ENCODE results near the gene ABCG2.

Gene ABCG2

GRCh38 chr4:88158489-88159228, at the start of gene ABCG2:
Gene ABCG2, minus strand, starts transcription at chr4:88158639. Its CDS starts 18,644 bp downstream, at chr4:88139995.
- DNase-seq = no peak

GRCh38 chr4:88208156-88208555, 49.7 kb upstream of the ABCG2 start:
- no peak for DNase-seq

GRCh38 chr4:88207171-88207570, 48.7 kb upstream of the ABCG2 start:
- no peak for DNase-seq

DNA sequence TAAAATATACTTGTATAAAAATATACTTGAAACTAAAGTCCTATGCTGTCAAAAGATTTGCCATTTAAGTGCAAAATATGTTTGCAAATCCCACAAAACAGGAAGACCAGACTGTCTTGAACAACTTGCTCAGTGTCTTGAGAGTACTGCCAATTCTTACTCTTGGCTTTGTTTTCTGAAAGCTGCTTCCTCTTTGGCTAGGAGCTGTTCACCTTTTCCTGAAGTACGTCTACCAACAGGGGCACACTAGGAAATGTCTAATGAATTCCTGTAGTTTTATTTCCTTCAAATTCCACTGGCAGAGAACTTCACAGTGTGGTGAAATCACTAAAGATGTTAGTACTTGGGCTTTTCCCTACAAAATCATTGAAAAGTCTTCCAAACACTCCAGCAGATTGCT, 46.4 kb upstream of the ABCG2 start:
- no peak for DNase-seq

DNA sequence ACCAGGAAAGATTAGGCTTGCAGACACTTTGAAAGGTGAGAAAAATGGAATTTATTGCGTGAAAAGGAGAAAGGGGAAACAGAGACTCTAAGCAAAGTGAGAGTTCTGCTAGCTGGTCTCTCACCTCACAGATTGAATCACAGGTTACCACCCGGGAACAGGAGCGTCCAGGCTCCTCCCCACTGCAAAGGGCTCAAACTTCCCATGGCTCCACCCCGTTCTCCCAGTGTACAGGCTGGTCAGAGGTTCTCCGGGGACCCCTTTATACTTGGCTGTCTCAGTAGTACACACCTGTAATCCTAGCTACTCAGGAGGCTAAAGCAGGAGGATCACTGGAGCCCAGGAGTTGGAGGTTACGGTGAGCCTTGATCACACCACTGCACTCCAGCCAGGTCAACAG, 44.0 kb upstream of the ABCG2 start:
- DNase-seq = no peak

DNA sequence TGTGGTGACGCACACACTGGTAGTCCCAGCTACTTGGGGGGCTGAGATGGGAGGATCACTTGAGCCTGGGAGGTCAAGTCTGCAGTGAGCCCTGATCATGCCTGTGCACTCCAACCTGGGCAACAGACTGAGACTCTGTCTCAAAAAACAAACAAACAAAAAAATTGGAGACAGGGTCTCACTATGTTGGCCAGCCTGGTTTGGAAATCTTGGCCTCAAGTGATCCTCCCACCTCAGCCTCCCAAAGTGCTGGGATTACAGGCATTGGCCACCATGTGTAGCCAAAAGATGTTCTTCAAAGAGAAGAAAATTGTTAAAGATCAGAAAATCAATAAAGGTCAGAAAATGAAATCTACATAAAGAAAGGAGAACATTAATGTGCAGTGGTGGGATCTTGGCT, 41.7 kb upstream of the ABCG2 start:
- no peak for DNase-seq

- DNase-seq = no peak
Measured at GRCh38 chr4:88196523-88197185, 38.2 kb upstream of the ABCG2 start.

- DNase-seq = no peak
Measured at GRCh38 chr4:88196013-88196365, 37.5 kb upstream of the ABCG2 start.

GRCh38 chr4:88195328-88196012, 37.0 kb upstream of the ABCG2 start:
- DNase-seq = no peak

DNA sequence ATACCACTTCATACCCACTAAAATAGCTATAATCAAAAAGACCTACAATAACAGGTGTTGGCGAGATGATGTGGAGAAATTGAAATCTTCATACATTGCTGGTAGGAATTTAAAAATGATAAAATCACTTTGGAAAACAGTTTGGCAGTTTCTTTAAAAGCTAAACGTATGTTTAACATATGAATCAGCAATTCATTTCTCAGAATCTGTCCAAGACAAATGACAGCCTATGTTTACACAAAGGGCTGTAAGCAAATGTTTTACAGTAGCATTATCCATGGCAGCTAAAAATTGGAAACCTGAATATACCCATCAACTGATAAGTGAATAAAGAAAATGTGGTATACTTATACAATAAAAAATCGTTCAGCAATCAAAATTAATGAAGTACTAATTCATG, 33.0 kb upstream of the ABCG2 start:
- DNase-seq = no peak

GRCh38 chr4:88189881-88190585, 31.6 kb upstream of the ABCG2 start:
- no peak for DNase-seq

DNA sequence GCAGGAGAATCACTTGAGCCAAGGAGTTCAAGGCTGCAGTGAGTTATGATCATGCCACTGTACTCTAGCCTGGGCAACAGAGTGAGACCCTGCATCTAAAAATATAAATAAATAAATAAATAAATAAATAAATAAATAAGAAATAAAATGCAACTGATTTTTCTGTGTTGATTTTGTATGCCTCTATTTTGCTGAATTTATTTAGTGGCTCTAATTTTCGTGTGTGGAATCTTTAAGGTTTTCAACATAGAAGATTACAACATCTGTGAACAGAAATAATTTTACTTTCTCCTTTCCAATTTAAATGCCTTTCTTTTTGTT, 30.9 kb upstream of the ABCG2 start:
- DNase-seq = no peak

GRCh38 chr4:88188738-88189417, 30.4 kb upstream of the ABCG2 start:
- no peak for DNase-seq

DNA sequence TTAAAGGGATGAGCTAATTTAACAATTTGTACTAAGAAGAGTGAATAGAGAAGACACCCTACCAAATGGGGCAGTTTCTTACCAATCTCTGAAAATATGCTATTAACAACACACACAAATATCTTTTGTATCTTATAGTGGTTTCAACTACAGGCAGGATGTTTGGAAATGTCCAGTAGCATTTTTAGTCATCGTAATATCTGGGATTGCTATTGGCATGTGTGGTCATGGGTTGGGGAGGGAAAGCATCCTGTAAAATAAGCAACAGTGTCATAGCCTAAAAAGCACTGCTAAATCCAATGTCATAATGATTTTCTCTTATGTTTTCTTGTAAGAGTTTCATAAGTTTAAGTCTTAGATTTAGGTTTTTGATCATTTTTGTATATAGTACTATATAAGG, 29.3 kb upstream of the ABCG2 start:
- no peak for DNase-seq

DNA sequence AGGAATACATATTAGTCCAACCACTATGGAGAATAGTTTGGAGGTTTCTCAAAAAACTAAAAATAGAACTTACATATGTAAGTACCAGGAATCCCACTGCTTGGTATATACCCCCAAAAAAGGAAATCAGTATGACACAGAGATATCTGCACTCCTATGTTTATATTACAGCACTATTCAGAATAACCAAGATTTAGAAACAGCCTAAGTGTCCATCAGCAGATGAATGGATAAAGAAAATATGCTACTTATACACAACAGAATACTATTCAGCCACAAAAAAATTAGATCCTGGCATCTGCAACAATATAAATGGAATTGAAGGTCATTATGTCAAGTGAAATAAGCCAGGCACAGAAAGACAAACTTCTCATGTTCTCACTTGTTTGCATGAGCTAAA, 27.5 kb upstream of the ABCG2 start:
- no peak for DNase-seq

DNA sequence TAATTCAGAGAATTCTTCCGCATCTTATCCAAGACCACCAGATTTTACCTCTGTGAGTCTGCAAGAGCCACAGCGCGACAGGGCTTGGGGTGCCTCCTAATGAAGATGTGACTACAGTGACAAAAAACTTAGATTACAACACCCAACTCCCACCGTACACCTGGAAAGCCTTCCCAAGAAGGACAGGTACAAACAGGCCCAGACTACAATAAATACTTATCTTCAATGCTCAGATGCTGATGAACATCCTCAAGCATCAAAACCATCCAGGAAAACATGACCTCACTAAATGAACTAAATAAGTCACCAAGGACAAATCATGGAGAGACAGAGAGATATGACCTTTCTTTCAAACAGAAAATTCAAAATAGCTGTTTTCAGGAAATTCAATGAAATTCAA, 20.8 kb upstream of the ABCG2 start:
- DNase-seq = no peak

DNA sequence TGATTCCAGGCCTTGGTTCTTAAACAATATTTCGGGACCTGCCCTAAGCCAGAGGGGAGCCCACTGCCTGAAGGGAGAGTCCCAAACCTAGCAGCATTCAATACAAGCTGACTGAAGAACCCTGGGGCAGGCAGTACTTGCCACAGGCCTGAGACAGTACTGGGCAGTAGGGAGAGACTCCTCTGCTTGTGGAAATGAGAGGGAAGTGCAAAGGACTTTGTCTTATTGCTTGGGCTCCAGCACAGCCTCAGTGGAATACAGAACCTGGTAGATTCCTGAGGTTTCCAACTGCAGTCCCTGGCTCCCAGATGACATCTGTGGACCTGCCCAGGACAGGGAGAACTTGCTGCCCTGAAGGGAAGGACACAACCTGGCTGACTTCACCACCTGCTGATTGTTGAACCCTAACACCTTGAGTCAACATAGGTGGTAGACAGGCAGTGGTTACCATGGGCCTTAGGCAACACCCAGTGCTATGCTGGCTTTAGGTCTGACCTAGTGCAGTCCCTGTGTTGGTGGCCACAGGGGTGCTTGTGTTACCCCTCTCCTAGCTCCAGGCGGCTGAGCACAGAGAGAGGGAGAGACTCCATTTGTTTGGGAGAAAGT, 20.3 kb upstream of the ABCG2 start:
- no peak for DNase-seq

DNA sequence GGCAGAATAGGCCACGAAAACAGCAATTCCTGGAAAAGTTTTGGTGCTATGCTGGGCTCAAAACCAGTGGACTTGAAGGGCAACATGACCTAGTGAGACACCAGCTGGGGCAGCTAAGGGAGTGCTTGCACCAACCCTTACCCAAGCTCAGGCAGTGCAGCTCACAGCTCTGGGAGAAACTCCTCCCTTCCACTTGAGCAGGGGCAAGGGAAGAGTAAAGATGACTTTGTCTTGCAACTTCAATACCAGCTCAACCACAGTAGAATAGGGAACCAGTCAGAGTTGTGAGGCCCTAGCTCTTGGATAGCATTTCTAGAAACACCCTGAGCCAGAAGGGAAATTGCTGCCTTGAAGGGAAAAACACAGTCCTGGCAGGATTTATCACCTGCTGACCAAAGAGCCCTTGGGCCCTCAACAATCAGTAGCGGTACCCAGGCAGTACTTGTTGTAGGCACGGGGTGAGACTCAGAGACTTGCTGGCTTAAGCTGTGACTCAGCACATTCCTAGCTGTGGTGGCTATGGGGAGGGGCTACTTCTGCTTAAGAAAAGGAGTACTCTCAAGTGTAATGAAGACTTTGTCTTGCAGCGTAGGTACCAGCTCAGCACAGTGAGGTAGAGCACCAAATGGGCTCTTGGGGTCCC, 19.7 kb upstream of the ABCG2 start:
- no peak for DNase-seq

GRCh38 chr4:88172987-88173386, 14.5 kb upstream of the ABCG2 start:
- no peak for DNase-seq

DNA sequence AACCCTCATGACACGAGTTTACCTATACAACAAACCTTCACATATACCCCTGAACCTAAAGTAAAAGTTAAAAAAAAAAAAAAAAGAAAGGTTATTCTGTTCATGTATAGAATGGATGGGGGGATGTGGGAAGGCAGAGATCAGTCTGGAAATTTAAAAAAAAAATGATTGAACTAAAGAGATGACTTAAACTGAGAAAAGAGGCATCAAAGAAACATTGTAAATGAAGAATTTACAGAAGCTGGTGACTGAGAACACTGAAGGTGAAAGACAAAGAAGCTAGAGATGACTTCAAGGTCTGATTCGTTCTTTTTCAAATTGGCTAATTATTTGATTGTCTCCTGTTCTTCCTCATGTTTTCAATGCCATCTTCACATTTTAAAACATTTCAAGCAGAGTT, 12.8 kb upstream of the ABCG2 start:
- no peak for DNase-seq

DNA sequence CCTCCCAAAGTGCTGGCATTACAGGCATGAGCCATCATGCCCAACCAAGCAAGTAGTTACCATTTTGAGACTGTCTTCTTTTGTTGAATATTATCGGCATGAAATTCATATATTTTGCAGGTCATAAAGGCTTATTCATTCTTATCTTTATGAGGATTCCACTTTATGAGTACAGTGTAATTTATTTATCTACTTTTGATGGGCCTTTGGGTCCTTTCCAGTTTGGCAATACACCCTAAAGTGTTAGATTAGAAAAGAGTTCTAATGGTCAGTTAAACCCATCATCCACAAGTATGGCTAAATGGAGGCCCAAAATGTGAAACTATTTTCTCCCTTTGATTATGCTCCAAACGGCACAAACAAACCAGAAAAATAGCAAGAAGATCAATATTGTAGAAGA, 10.9 kb upstream of the ABCG2 start:
- no peak for DNase-seq

GRCh38 chr4:88166608-88167007, 8.2 kb upstream of the ABCG2 start:
- no peak for DNase-seq
